Measurements from ENCODE around the gene DIP2A.
A peak's percentile ranks its signal among the peaks of the same experiment; 100 is the strongest.
"Not testable (repeated sequence)": the region's sequence is repeated elsewhere in the genome, so short reads cannot be mapped to it uniquely, and the experiment has no call there.

The DIP2A gene

DNA sequence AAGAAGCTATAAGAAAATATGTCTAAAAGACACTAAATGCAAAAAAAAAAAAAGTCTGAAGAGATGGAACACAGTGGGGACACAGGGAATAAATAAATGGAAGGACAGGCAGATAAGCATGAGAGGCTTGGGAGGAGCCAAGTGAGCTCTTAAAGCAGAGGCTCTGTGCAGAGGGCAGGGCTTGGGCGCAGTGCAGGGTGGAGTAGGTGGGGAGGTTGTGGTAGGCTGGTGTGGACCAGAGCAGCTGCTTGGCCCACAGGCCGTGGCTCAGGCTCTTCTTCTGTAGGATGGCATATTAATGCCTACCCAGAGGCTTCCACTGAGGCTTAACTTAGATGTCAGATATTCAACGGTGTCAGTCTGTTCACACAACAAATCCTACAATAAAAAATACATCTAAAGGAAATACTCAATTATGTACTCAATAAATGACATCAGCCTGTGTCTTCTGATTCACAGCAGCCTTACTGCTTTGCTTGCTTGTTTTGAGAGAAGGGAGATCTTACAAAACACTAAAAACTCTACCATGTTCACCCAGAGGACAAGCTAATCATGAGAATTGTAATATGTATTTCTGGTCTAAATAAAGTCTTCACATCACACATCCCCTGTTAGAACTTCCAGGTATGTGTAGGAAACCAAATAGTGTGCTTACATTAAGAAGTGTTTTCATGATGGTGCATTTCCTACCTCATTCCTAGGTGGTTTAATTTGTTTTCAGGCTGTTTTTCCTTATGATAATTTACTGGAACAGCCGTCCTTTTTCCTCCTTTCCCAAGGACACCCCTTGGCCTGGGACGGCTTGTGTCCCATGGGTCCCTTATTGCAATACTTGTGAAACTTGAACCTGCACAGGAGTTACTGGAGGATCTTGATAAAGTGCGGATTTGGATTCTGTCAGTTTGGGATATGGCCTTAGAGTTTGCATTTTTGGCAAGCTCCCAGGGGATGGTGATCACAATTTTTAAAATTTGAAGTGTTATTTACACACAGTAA, 24.9 kb downstream of the DIP2A start:
- no peak for DNase-seq

DNA sequence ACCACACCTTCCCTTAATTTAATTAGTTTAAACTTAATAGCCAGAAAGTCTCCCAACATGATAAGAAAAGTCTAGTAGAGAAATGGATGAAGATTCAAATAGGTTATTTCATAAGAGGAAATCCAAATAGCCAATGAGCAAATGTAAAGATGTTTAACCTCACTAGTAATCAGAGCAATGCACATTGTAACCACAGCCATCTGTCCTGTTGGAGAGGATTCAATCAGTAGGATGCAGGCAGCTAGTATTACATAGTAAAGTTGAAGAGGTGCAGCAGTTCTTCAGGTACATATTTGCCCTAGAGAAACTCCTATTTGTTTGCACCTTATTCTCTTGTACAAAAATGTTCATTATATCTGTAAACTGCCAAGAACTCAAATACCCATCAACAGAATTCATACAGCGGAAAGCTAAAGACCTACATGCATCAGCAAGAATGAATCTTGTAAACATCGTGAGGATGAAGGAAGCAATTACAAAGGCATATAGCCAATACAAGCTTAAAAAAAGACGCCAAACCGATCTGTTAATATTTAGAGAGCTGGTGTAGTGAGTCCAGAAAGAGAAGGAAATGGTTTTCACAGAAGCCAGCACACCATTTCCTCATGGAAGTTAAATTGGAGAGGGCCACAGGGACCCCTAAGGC, 27.9 kb downstream of the DIP2A start:
- no peak for DNase-seq

DNA sequence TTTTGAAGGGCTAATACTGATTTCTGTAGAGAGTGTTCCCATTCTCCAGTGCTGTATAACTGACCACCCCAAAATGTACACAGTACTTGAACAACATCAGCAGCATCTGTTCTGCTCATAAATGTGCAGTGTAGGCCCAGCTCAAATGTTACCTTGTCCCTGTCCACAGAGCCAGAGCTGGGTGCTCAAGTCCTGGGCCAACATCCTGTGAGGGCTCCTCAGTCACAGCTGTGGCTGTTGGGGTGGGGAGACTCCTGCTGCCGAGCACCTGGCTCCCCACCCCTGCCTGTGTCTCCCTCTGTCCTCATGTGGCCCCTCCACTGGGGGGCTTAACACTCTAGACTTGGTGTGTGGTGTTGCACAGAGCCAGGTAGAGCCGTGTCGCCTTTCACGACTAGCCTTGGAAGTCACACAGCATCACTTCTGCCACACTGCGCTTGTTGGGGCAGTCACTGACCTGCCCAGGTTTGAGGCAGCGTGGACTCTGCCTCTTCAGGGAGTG, 30.5 kb downstream of the DIP2A start:
- DNase-seq: no peak

DNA sequence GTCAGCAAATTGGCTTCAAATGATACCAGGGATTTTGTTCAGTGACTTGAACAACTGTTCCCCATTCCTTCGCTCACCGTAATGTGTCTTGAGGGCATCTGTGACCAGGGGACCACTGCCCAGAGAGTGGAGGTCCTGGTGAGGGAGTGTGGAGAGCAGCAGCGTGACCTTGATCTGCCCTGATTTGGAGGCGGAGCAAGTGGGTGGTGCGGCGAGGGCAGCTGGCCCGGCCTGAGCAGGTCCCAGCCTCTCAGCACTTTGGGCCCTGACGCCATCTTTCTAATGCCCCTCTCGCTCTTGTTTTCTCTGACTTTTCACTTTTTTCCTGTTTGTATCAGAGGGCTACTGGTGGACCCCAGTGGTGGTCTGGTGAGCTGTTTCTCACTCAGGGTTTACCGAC, 31.1 kb downstream of the DIP2A start:
- no peak for DNase-seq

GRCh38 chr21:46491553-46491952, 32.9 kb downstream of the DIP2A start:
- DNase-seq: no peak

DNA sequence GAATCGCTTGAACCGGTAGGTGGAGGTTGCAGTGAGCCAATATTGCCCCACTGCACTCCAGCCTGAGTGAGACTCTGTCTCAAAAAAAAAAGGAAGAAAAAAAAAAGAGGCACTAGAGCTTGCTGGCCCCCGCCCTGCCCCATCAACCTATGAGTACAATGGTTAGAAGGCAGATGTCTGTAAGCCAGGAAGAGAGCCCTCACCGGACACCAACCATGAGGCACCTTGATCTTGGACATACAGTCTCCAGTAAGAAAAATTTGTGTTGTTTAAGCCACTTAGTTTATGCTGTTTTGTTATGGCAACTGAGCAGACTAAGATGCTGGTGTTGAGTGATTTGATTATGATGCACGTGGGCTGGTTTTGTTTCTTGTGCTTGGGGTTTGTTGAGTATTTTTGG, 34.2 kb downstream of the DIP2A start:
- no peak for DNase-seq

DNA sequence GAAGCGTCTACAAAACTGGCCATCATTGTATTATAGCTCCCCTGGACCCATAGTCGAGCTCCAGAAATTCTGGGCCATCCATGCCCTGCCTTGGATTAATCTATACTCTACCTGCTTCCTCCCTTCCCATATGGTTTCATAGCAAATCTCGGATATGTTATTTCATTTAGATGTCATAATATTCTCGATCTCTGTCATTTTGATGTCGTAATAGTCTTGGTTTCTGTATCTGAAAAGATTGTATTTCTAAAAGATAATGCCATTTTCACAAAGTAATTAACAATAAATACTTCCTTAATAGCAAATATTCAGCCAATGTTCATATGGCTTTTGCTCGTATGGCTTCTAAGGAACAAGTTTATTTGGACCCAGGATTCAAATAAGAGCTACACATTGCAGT, 35.1 kb downstream of the DIP2A start:
- no peak for DNase-seq

GRCh38 chr21:46498335-46499050, 39.8 kb downstream of the DIP2A start:
- DNase-seq: no peak

- no peak for DNase-seq
Measured at GRCh38 chr21:46500224-46500861, 41.7 kb downstream of the DIP2A start.

GRCh38 chr21:46503922-46504550, 45.3 kb downstream of the DIP2A start:
- no peak for DNase-seq

DNA sequence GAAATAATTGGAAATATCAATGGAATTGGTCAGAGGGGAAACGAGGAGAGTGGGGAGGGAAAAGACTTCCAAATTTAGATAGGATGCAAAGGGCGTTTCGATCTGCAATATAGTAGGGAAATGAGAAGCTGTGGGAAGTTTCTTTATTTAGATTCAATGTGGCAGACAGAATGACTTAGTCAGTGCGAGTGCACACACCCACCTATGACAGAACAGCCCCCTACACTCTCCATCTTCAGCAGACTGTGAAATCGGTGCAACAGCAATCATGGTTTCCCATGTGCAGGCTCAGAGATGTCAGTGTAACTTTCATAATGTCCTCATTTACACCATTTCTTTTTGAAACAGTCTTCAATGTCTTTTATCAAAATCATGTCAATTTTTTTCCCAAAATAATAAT, 46.0 kb downstream of the DIP2A start:
- peak; percentile 52 to 79 for DNase-seq

DNA sequence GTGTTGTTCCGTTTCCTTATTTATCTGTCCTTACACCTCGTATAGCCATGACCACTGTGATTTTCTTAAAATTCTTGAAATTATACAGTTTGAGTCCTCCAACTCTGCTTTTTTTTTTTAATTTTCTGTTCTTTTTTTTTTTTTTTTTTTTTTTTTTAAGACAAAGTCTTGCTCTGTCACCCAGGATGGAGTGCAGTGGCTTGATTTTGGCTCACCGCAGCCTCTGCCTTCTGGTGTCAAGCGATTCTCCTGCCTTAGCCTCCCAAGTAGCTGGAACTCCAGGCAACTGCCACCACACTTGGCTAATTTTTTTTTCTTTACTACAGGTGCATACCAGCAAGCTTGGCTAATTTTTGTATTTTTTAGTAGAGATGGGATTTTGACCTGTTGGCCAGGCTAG, 48.9 kb downstream of the DIP2A start:
- DNase-seq: no peak

- peak in 1 of 2 donors; percentile 21 for DNase-seq
Measured at GRCh38 chr21:46509741-46510502, 51.2 kb downstream of the DIP2A start.

- peak; percentile 38 to 45 for DNase-seq
Measured at GRCh38 chr21:46515109-46515508, 56.4 kb downstream of the DIP2A start.

GRCh38 chr21:46516068-46516467, 57.4 kb downstream of the DIP2A start:
- DNase-seq: no peak

- no peak for DNase-seq
Measured at GRCh38 chr21:46517361-46517760, 58.7 kb downstream of the DIP2A start.

- no peak for DNase-seq
Measured at GRCh38 chr21:46518983-46519583, 60.4 kb downstream of the DIP2A start.

GRCh38 chr21:46527393-46527792, 68.7 kb downstream of the DIP2A start:
- not testable (repeated sequence) for DNase-seq

GRCh38 chr21:46527801-46528200, 69.1 kb downstream of the DIP2A start:
- no peak for DNase-seq

GRCh38 chr21:46532080-46532479, 73.4 kb downstream of the DIP2A start:
- DNase-seq: no peak

GRCh38 chr21:46537026-46537425, 78.3 kb downstream of the DIP2A start:
- DNase-seq: no peak

Measured in inflammatory macrophage (primary cell).